ENCODE data around the gene FAM117A. TPM values are rescaled to one million over a fixed set of nuclear protein-coding genes. Genes with fewer than 3 reads are reported as not detected.
A peak's percentile ranks its signal among the peaks of the same experiment; 100 is the strongest.

The FAM117A gene
- total and polyA plus RNA-seq, 12 donors, result 4.6 to 16.3 (median 10.3) TPM

DNA sequence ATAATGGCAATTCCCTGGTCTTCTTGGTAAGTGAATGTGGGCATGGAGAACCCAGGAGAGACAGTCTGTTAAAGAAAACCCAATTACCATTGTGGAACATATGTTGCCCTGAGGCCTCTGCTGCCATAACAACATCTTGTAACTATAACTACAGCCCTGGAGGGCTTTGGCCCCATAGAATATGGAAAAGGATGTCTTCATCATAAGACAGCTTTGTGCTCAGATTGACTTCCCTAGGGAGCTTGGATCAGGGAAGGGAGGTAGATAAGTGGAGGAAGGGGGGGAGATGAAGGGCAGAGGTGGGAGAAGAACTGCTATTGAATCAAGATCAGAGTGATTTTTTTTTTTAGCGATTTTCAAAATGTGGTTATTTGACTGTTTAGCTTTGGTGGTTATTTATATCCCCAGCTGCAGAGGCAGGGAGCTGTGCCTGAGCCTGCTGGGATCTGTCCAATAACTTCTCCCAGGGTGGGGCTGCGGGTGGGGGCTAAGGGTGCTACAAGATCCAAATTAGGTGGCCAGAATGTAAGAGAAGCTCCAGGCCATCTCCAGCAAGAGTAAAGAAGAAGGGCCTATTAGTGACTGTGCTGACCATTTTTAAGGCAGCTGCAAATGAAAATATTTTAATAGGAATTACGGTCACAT, 19.3 kb upstream of the FAM117A start:
- Histone ChIP-seq H3K36me3 (replicated peaks in 1 of 2) (no peaks in the 10 kb centered on the region), H3K27me3 (no peaks in the 10 kb centered on the region), H3K4me1 (replicated peaks in 1 of 2) (peaks cover 5 to 13% of the 10 kb centered on the region in 2 donors), H3K9me3 (replicated peaks in 1 of 3) (no peaks in the 10 kb centered on the region), H3K27ac (peak overlapping the region in 1 of 5 donors; percentile 45), H3K4me3 (no peak overlapping the region)
- TF ChIP-seq POLR2A (IDR thresholded peaks at IDR 0.05), result no peak
- DNase-seq, result no peak
- intact Hi-C loops (cut with DNase I), result loop anchor here in 1 of 2 donors (5.0 kb wide), 1 partner anchor 76 kb away; the partner anchor contains the start of gene SLC35B1
- 49 to 63% (median 54%) methylated on average over 3 of the region's 3 CpGs for WGBS, 4 donors

DNA sequence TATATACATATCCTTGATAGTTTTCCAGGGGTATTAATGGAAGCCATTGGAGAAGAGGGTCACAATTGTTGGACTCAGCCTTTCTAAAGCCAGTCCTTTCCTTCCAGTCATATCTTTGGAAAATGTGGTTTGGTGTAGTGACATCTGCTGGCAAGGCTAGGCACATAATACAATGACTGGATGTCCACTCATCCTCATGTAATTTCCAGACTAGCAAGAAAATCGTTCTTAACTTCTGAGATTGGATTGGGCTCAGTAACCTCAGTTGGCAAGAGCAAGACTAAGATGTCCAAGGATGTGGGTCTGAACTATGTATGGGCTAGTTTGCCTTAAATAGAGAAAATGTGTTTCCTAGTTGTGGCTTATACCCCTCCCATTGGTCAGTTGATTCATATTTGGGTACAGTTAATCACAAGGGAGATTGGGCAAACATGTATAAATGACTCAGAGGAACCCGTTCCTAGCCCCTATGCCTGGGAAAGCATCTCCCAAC, 15.9 kb upstream of the FAM117A start:
- no peaks in the 10 kb centered on the region for H3K36me3 ChIP-seq (replicated peaks in 1 of 2)
- intact Hi-C loops (cut with DNase I), result loop anchor here (5.0 kb wide), 3 partner anchors 67 to 212 kb away; partner anchors contain the start of gene SLC35B1 (in 1 of the 2)
- no peaks in the 10 kb centered on the region for H3K9me3 ChIP-seq (replicated peaks in 1 of 3)
- H3K4me1 ChIP-seq (replicated peaks in 1 of 2), result peaks cover 0 to 11% of the 10 kb centered on the region in 2 donors
- no peaks in the 10 kb centered on the region for H3K27me3 ChIP-seq
- no peak overlapping the region for H3K4me3 ChIP-seq
- peak overlapping the region in 1 of 5 donors; percentile 31 for H3K27ac ChIP-seq
- DNase-seq, result peak in 5 of 7 donors; percentile 41 to 81 (median 59)
- WGBS, 4 donors, result 4 to 10% (median 7%) methylated on average over 2 of the region's 2 CpGs
- no peak for TF ChIP-seq POLR2A (IDR thresholded peaks at IDR 0.05)
- TF ChIP-seq, protein P1, sequence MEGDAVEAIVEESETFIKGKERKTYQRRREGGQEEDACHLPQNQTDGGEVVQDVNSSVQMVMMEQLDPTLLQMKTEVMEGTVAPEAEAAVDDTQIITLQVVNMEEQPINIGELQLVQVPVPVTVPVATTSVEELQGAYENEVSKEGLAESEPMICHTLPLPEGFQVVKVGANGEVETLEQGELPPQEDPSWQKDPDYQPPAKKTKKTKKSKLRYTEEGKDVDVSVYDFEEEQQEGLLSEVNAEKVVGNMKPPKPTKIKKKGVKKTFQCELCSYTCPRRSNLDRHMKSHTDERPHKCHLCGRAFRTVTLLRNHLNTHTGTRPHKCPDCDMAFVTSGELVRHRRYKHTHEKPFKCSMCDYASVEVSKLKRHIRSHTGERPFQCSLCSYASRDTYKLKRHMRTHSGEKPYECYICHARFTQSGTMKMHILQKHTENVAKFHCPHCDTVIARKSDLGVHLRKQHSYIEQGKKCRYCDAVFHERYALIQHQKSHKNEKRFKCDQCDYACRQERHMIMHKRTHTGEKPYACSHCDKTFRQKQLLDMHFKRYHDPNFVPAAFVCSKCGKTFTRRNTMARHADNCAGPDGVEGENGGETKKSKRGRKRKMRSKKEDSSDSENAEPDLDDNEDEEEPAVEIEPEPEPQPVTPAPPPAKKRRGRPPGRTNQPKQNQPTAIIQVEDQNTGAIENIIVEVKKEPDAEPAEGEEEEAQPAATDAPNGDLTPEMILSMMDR (IDR thresholded peaks at IDR 0.05), result peak; percentile 44 to 67 (median 63)

DNA sequence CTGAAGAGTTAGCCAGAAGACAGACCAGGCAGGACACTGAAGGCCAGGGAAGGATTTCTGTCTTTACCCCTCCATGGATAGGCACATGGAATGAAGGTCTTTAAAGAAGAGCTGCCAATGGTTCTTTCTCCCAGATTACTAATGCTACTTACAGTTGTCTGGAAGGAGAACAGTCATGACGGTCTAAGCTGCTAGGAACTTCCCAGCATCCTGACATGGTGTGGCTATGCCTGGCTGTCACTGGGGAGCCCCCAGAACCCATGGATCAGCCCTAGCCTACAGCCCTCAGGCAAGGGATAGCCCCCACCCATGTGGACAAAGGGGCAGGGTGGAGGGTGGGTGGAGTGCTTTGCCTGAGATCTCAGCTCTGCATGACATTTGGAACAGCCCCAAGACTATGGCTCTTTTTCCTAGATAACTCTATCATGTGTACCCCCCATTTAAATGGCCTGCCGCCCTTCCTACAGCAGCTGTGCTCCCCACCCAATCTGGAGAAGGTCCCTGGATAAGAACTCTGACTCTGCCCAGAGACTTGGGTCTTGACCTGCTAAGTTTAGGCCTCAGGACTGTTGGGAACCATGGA, 15.3 kb upstream of the FAM117A start:
- Histone ChIP-seq H3K9me3 (replicated peaks in 1 of 3) (no peaks in the 10 kb centered on the region), H3K27ac (peak overlapping the region in 1 of 5 donors; percentile 31), H3K36me3 (replicated peaks in 1 of 2) (no peaks in the 10 kb centered on the region), H3K4me3 (no peak overlapping the region), H3K27me3 (no peaks in the 10 kb centered on the region), H3K4me1 (replicated peaks in 1 of 2) (peaks cover 0 to 11% of the 10 kb centered on the region in 2 donors)
- 78 to 95% (median 93%) methylated on average over 2 of the region's 2 CpGs for WGBS, 4 donors
- no peak for TF ChIP-seq POLR2A (IDR thresholded peaks at IDR 0.05)
- TF ChIP-seq, protein P1 (IDR thresholded peaks at IDR 0.05), result no peak
- DNase-seq, result no peak
- intact Hi-C loops (cut with DNase I), result loop anchor here (5.0 kb wide), 2 partner anchors 67 to 212 kb away; no protein-coding TSS in a partner anchor

DNA sequence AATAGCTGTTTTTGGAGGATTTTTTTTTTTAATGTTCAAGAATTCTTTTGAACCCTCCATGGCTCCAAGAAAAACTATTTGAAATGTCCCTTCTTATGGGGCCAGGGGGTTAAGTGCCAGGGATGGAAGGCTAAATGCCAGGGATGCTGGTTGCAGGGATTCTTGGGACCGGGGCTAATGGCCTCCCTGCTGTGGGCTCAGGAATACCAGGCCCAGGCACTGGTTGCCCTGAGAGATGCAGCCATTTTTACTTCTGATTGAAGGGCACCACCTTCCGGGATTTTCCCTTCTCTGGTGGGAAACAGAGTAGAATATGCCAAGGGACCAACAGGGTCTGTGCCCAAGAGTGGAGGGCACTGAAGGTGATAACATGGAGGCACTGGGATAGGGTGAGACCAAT, 13.6 kb upstream of the FAM117A start:
- Histone ChIP-seq H3K4me3 (no peak overlapping the region), H3K9me3 (replicated peaks in 1 of 3) (no peaks in the 10 kb centered on the region), H3K4me1 (replicated peaks in 1 of 2) (peaks cover 0 to 8% of the 10 kb centered on the region in 2 donors), H3K36me3 (replicated peaks in 1 of 2) (no peaks in the 10 kb centered on the region), H3K27ac (no peak overlapping the region), H3K27me3 (no peaks in the 10 kb centered on the region)
- 64 to 92% (median 80%) methylated on average over 2 of the region's 2 CpGs for WGBS, 4 donors
- no peak for DNase-seq
- TF ChIP-seq POLR2A (IDR thresholded peaks at IDR 0.05), result no peak
- TF ChIP-seq, protein P1 (IDR thresholded peaks at IDR 0.05), result no peak
- intact Hi-C loops (cut with DNase I), result loop anchor here (5.0 kb wide), 2 partner anchors 65 to 210 kb away; no protein-coding TSS in a partner anchor

All from adrenal gland (tissue), 12 donors.